Stimulated activated CD8-positive, alpha-beta memory T cell treated with anti-CD3 and anti-CD28 coated beads, Interleukin-7, amount 100 ng/mL, for 24 hours (primary cell): ENCODE data around the gene APH1A.
"Not testable (repeated sequence)": the region's sequence is repeated elsewhere in the genome, so short reads cannot be mapped to it uniquely, and the experiment has no call there.

Source experiments
- DNase-seq: peaks from one replicate; pipeline ENCODE4 v3.0.0-alpha.2; 2020; ENCODE audit warnings: low read depth

APH1A gene

DNA sequence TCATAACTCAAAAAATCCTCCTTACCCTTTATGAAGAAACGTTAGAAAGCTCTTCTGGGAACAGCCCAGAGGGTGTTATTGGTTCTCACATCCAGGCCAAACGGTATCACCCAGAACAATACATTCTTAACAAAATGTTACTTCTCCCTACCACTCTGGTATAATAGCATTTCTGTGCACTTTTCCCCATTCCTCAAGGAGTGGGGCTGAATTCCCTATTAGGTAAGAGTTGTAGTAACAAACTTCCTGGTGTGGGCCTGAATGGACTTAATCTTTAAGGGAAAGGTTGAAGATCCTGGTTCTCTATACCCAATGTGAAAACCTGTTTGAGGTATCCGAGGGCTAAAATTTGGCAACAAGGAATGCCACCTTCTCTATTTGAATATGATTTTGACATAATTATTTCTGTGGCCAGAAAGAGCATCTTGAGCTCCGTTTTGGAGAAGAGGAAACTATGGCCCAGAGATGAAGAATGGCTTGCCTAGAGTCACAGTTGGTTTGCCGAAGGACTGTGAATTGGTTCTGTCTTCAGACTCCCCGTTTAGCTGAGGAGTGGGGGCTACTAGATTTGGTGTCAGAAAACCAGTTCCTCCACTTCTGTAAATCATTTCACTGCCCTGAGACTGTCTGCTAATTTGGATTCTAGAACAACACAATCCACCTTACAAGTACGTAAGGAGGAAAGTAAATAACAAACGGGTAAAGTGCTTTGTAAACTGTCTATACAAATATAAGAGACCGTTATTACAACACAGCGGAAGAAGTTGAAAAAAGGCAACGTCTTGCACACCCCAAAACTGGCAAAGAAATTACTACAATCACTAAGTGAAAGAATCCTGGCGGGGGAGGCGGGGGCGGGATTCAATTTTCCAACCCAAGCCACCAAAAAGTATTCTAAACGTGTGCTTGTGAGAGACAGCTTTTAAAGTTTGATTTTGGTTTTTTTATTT lies 35.2 kb downstream of the APH1A start:
- DNase-seq = peak; percentile 21

DNA sequence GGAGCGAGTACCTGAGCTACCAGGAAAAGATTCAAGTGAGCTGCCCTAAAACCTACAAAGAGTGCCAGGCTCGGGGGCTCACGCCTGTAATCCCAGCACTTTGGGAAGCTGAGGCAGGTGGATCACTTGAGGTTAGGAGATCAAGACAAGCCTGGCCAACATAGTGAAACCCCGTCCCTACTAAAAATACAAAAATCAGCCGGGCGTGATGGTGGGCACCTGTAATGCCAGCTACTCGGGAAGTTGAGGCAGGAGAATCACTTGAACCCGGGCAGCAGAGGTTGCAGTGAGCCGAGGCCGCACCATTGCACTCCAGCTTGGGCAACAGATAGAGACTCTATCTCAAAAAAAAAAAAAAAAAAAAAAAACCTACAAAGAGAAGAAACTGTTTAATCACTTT lies 35.9 kb downstream of the APH1A start:
- not testable (repeated sequence) for DNase-seq

DNA sequence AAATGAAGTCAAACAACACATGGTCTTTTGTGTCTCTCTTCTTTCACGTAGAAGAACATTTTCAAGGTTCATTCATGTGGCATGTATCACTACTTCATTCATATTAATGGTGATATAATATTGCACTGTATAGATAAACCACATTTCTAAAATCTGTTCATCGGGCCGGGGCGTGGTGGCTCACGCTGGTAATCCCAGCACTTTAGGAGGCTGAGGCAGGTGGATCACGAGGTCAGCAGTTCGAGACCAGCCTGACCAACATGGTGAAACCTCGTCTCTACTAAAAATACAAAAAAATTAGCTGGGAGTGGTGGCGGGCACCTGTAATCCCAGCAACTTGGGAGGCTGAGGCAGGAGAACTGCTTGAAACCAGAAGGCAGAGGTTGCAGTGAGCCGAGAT lies 40.6 kb downstream of the APH1A start:
- not testable (repeated sequence) for DNase-seq

DNA sequence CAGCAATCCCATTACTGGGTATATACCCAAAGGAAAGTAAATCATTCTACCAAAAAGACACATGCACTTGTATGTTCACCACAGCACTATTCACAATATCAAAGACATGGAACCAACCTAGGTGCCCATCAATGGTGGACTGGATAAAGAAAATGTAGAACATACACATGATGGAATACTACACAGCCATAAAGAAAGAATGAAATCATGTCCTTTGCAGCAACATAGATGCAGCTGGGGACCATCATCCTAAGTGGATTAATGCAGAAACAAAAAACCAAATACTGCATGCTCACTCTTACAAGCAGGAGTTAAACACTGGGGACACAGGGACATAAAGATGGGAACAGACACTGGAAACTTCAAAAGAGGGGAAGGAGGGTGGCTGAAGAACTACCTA lies 41.6 kb downstream of the APH1A start:
- DNase-seq = no peak

DNA sequence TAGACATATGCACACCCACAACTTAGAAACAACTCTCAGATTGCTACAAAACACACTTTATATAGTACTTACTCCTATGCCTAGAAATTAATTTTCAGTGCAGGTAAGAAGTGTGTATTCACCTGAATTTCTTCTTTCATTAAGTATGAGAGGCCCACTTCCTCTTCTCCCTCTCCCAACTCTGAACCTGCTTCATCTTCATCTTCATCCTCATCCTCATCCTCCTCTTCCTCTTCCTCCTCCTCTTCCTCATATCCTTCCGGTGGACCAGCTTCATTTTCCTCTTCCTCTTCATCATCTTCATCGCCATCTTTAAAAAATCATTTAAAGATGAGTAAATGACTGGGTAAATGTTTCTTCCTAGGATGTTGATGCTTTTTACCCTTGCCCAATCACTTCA lies 42.3 kb downstream of the APH1A start:
- DNase-seq = no peak

DNA sequence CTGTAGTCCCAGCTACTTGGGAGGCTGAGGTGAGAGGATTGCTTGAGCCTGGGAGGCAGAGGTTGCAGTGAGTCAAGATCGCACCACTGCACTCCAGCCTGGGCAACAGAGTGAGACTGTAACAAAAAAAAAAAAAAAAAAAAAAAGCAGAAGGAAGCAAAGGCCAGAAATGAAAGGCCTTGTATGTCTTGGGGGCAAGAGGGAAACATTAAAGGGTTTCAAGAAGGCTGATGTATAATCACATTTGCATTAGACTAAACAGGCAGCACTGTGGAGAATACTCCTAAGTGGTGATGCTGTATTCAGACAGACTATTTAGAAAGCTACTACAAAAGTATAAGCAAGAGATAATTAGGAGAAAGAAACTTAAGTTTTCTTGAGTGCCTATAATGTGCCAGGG lies 43.3 kb downstream of the APH1A start:
- DNase-seq = no peak

DNA sequence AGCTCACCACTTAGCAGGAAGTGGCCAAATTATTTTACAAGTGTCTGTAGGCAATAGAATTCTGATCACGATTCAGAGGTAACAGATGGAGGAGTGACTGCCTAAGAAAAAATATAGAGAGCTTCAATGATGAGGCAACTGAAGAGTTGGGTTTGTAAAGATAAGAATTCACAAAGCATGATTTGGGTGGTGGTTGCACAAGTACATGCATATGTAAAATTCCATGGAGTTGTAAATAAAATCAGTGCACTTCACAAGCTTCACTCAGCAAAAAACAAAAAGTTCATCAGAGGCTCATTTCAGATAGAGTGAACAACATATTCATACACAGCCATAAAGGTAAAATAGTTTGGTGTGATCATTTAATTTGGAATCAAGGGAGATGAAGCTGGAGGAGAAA lies 43.8 kb downstream of the APH1A start:
- no peak for DNase-seq

DNA sequence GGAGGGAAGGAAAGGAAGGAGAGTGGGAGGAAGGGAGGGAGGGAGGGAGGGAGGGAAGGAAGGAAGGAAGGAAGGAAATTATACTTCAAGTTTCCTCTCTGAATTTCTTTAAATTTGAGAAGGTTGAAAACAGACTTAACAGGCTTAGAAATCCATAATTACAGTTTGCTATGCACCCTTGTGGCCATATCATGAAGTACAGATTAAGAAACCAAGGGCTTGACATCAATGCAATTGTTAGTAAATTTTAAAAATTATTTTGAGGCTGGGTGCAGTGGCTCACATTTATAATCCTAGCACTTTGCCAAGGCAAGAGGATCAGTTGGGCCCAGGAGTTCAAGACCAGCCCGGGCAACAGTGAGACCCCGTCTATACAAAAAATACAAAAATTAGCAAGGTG lies 47.3 kb downstream of the APH1A start:
- no peak for DNase-seq

DNA sequence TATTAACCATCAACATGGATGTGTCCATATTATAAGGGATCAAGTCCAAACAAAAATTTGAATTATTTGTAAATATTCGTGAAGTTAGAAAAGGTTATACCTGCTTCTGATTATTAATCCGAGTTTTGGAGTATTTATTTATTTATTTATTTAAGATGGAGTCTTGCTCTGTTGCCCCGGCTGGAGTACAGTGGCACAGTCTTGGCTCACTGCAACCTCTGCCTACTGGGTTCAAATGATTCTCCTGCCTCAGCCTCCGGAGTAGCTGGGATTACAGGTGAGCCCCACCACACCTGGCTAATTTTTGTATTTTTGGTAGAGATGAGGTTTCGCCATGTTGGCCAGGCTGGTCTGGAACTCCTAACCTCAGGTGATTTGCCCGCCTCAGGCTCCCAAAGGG lies 53.0 kb downstream of the APH1A start:
- DNase-seq = not testable (repeated sequence)
